ENCODE data around the gene OR2B6. TPM values are rescaled to one million over a fixed set of nuclear protein-coding genes. Genes with fewer than 3 reads are reported as not detected.

Gene OR2B6
- total RNA-seq, 1 experiment from 2014 or later: not detected

- TF ChIP-seq, protein P1, sequence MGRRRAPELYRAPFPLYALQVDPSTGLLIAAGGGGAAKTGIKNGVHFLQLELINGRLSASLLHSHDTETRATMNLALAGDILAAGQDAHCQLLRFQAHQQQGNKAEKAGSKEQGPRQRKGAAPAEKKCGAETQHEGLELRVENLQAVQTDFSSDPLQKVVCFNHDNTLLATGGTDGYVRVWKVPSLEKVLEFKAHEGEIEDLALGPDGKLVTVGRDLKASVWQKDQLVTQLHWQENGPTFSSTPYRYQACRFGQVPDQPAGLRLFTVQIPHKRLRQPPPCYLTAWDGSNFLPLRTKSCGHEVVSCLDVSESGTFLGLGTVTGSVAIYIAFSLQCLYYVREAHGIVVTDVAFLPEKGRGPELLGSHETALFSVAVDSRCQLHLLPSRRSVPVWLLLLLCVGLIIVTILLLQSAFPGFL (CRISPR knock-in tag; IDR thresholded peaks at IDR 0.05; ENCODE audit: borderline replicate concordance): no peak
- TF ChIP-seq CREM (CRISPR knock-in tag; IDR thresholded peaks at IDR 0.05): no peak
These were observed 43.5 kb downstream of the OR2B6 start (continued) for GRCh38 chr6:28000351-28001045.

DNA sequence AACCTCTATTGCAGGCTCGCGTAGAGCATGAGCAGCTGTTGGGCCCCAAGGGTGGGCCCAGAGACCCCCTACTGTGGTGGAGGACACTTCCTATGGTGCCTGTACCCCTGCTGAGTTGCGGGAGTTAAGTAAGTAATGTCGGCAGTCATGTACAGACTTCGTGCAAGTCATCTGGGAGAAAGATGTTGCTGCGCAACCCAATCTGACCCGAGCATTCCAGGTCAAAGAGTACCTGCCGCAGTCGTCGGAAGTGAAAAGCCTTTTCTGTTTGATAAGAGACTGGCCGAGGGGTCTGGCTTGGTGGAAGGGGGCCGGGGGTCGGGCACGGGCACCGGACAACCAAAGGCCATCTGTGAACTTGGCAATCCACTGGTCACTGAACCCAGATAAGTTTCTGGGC lies 44.3 kb downstream of the OR2B6 start:
- no peaks in the 10 kb centered on the region for H3K9me3 Mint-ChIP-seq
- TF ChIP-seq FOXK1 (CRISPR knock-in tag; IDR thresholded peaks at IDR 0.05) (no peak), CREM (CRISPR knock-in tag; IDR thresholded peaks at IDR 0.05) (no peak), ETV6 (CRISPR knock-in tag; IDR thresholded peaks at IDR 0.05) (no peak), TP53 (CRISPR knock-in tag; IDR thresholded peaks at IDR 0.05) (no peak), RELA (CRISPR knock-in tag; IDR thresholded peaks at IDR 0.05; ENCODE audit: borderline replicate concordance) (no peak), CREB1 (CRISPR knock-in tag; IDR thresholded peaks at IDR 0.05) (no peak), NFYB (CRISPR knock-in tag; conservative IDR thresholded peaks at IDR 0.05; ENCODE audit: low read depth) (no peak), TEAD1 (CRISPR knock-in tag; IDR thresholded peaks at IDR 0.05) (no peak), ZBTB43 (CRISPR knock-in tag; IDR thresholded peaks at IDR 0.05) (no peak)
- TF ChIP-seq, protein P2, sequence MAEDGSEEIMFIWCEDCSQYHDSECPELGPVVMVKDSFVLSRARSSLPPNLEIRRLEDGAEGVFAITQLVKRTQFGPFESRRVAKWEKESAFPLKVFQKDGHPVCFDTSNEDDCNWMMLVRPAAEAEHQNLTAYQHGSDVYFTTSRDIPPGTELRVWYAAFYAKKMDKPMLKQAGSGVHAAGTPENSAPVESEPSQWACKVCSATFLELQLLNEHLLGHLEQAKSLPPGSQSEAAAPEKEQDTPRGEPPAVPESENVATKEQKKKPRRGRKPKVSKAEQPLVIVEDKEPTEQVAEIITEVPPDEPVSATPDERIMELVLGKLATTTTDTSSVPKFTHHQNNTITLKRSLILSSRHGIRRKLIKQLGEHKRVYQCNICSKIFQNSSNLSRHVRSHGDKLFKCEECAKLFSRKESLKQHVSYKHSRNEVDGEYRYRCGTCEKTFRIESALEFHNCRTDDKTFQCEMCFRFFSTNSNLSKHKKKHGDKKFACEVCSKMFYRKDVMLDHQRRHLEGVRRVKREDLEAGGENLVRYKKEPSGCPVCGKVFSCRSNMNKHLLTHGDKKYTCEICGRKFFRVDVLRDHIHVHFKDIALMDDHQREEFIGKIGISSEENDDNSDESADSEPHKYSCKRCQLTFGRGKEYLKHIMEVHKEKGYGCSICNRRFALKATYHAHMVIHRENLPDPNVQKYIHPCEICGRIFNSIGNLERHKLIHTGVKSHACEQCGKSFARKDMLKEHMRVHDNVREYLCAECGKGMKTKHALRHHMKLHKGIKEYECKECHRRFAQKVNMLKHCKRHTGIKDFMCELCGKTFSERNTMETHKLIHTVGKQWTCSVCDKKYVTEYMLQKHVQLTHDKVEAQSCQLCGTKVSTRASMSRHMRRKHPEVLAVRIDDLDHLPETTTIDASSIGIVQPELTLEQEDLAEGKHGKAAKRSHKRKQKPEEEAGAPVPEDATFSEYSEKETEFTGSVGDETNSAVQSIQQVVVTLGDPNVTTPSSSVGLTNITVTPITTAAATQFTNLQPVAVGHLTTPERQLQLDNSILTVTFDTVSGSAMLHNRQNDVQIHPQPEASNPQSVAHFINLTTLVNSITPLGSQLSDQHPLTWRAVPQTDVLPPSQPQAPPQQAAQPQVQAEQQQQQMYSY (CRISPR knock-in tag; IDR thresholded peaks at IDR 0.05): no peak
- TF ChIP-seq, protein P3, sequence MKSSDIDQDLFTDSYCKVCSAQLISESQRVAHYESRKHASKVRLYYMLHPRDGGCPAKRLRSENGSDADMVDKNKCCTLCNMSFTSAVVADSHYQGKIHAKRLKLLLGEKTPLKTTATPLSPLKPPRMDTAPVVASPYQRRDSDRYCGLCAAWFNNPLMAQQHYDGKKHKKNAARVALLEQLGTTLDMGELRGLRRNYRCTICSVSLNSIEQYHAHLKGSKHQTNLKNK (CRISPR knock-in tag; IDR thresholded peaks at IDR 0.05): no peak
- TF ChIP-seq, protein P4, sequence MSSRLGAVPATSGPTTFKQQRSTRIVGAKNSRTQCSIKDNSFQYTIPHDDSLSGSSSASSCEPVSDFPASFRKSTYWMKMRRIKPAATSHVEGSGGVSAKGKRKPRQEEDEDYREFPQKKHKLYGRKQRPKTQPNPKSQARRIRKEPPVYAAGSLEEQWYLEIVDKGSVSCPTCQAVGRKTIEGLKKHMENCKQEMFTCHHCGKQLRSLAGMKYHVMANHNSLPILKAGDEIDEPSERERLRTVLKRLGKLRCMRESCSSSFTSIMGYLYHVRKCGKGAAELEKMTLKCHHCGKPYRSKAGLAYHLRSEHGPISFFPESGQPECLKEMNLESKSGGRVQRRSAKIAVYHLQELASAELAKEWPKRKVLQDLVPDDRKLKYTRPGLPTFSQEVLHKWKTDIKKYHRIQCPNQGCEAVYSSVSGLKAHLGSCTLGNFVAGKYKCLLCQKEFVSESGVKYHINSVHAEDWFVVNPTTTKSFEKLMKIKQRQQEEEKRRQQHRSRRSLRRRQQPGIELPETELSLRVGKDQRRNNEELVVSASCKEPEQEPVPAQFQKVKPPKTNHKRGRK (CRISPR knock-in tag; IDR thresholded peaks at IDR 0.05; ENCODE audit: borderline replicate concordance): no peak
- no peak overlapping the region for H3K4me3 Mint-ChIP-seq
- H3K27me3 Mint-ChIP-seq (ENCODE audit: low read depth): 0 out of 2 replicates have a peak, but pooled peaks cover under 1% of the 10 kb centered on the region
- DNase-seq (ENCODE audit: low spot score) (no peak), ATAC-seq (no peak)
- ChIA-PET POLR2A (interaction anchor here (0.6 kb wide), 1 partner anchor 108 kb away, joined by 3 read pairs; a partner anchor contains a TSS), CTCF (no interaction called here)
- no peak overlapping the region for H3K27ac Mint-ChIP-seq
- H3K4me1 Mint-ChIP-seq: peaks cover 34% of the 10 kb centered on the region
- H3K36me3 Mint-ChIP-seq: no peaks in the 10 kb centered on the region

GRCh38 chr6:28001751-28002150 lies 44.7 kb downstream of the OR2B6 start:
- ATAC-seq: no peak
- Mint-ChIP-seq H3K9me3 (no peaks in the 10 kb centered on the region), H3K36me3 (no peaks in the 10 kb centered on the region), H3K4me3 (no peak overlapping the region), H3K27me3 (ENCODE audit: low read depth) (no peaks in the 10 kb centered on the region), H3K4me1 (peaks cover 34% of the 10 kb centered on the region), H3K27ac (no peak overlapping the region)
- POLR2A ChIA-PET: interaction anchor here (0.6 kb wide), 1 partner anchor 109 kb away, joined by 3 read pairs; a partner anchor contains a TSS
- CTCF ChIA-PET: no interaction called here
- no peak for DNase-seq (ENCODE audit: low spot score)
- TF ChIP-seq TP53 (CRISPR knock-in tag; IDR thresholded peaks at IDR 0.05) (no peak), AR (CRISPR knock-in tag; IDR thresholded peaks at IDR 0.05) (no peak), GABPB1 (CRISPR knock-in tag; IDR thresholded peaks at IDR 0.05) (no peak), NFYB (CRISPR knock-in tag; conservative IDR thresholded peaks at IDR 0.05; ENCODE audit: low read depth) (no peak), ESRRA (CRISPR knock-in tag; IDR thresholded peaks at IDR 0.05; ENCODE audit: borderline replicate concordance) (no peak)
- TF ChIP-seq, protein P5, sequence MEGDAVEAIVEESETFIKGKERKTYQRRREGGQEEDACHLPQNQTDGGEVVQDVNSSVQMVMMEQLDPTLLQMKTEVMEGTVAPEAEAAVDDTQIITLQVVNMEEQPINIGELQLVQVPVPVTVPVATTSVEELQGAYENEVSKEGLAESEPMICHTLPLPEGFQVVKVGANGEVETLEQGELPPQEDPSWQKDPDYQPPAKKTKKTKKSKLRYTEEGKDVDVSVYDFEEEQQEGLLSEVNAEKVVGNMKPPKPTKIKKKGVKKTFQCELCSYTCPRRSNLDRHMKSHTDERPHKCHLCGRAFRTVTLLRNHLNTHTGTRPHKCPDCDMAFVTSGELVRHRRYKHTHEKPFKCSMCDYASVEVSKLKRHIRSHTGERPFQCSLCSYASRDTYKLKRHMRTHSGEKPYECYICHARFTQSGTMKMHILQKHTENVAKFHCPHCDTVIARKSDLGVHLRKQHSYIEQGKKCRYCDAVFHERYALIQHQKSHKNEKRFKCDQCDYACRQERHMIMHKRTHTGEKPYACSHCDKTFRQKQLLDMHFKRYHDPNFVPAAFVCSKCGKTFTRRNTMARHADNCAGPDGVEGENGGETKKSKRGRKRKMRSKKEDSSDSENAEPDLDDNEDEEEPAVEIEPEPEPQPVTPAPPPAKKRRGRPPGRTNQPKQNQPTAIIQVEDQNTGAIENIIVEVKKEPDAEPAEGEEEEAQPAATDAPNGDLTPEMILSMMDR (IDR thresholded peaks at IDR 0.05): no peak
